Endothelial cell of umbilical vein (primary cell): Measurements from ENCODE around the gene RELN. TPM values are rescaled to one million over a fixed set of nuclear protein-coding genes. Genes with fewer than 3 reads are reported as not detected.

Source experiments
- BruUV-seq: library from RNA; stranded (reverse); fragments of 400-500 nt; replicated peaks from 2 replicates; lab custom pipeline; 2021; lab: Mats Ljungman, UMichigan
- CTCF ChIA-PET: fragments of 300-600, 350-600 bp; sonication (Branson Sonifier 250); formaldehyde crosslinking; loops from one replicate; lab custom pipeline; 2021; ENCODE audit warnings: antibody characterized with exemption, inconsistent platforms; lab: Charles Lee
- POLR2A ChIA-PET: fragments of 300-600, 350-600 bp; sonication (Branson Sonifier 250); formaldehyde crosslinking; loops from one replicate; lab custom pipeline; 2021; ENCODE audit warnings: antibody characterized with exemption, inconsistent platforms; lab: Charles Lee
- DNase-seq: peaks from one replicate; pipeline ENCODE4 v3.0.0-alpha.2; 2011; ENCODE audit warnings: low read depth, low spot score
- FAIRE-seq: peaks from 2 replicates; lab custom pipeline; 2011; peaks lifted over from hg19 to GRCh38; lab: Jason Lieb, UNC
- H2AFZ ChIP-seq: 2 replicates; pipeline ENCODE4 v1.6.0; 2012; ENCODE audit warnings: low read depth, low read length, control low read depth, inconsistent platforms
- H3K27ac ChIP-seq: 2 replicates; pipeline ENCODE4 v1.5.1; 2011; ENCODE audit warnings: low read depth, mild to moderate bottlenecking, control low read depth, low read length, moderate library complexity; ENCODE audit not compliant: insufficient read depth
- H3K27me3 ChIP-seq, 2 experiments: 2 replicates each; pipeline versions ENCODE4 v1.6.0 to v1.6.1; 2011; ENCODE audit warnings: low read length in 2 of 2, mixed read lengths in 1 of 2; ENCODE audit not compliant: control insufficient read depth in 2 of 2, insufficient read depth in 2 of 2
- H3K36me3 ChIP-seq, 2 experiments: 2 replicates in 1 of 2; 3 replicates in 1 of 2; pipeline ENCODE4 v1.5.1; 2011; ENCODE audit warnings: low read length in 2 of 2, mild to moderate bottlenecking in 1 of 2, moderate library complexity in 1 of 2; ENCODE audit not compliant: control insufficient read depth in 2 of 2, insufficient read depth in 2 of 2; ENCODE audit errors: extremely low read depth in 1 of 2
- H3K4me1 ChIP-seq: 3 replicates; pipeline ENCODE4 v1.5.1; 2011; ENCODE audit warnings: mild to moderate bottlenecking, low read length; ENCODE audit not compliant: control insufficient read depth, insufficient read depth; ENCODE audit errors: extremely low read depth
- H3K4me2 ChIP-seq: 2 replicates; pipeline ENCODE4 v1.6.1; 2011; ENCODE audit warnings: low read length, control low read depth, mixed read lengths; ENCODE audit not compliant: insufficient read depth
- H3K4me3 ChIP-seq, 3 experiments: fragments of 200-600 bp in 1 of 3; sonication (generic), shearing (Covaris generic) in 1 of 3; replicated peaks in 1 of 3; 2 replicates each; pipeline ENCODE4 v1.5.1; 2011 to 2016; ENCODE audit warnings: control low read depth in 3 of 3, low read length in 3 of 3, mild to moderate bottlenecking in 2 of 3, inconsistent platforms in 1 of 3, low read depth in 1 of 3, moderate library complexity in 1 of 3; ENCODE audit not compliant: insufficient read depth in 1 of 3
- H3K79me2 ChIP-seq: 2 replicates; pipeline ENCODE4 v1.6.0; 2012; ENCODE audit warnings: low read length, inconsistent platforms; ENCODE audit not compliant: control insufficient read depth, insufficient read depth
- H3K9ac ChIP-seq: replicated peaks from 2 replicates; pipeline ENCODE3; 2011; ENCODE audit warnings: low read length, control low read depth; ENCODE audit not compliant: insufficient read depth; ENCODE audit errors: extremely low read depth
- H3K9me1 ChIP-seq: replicated peaks from 3 replicates; pipeline ENCODE4 v1.6.0; 2011; ENCODE audit warnings: mild to moderate bottlenecking, low read length; ENCODE audit not compliant: control insufficient read depth, insufficient read depth; ENCODE audit errors: extremely low read depth
- H3K9me3 ChIP-seq: replicated peaks from 2 replicates; pipeline ENCODE4 v1.5.1; 2012; ENCODE audit warnings: low read length, inconsistent platforms; ENCODE audit not compliant: control insufficient read depth, insufficient read depth
- H4K20me1 ChIP-seq: replicated peaks from 2 replicates; pipeline ENCODE3; 2011; ENCODE audit warnings: mild to moderate bottlenecking, low read length; ENCODE audit not compliant: control insufficient read depth, insufficient read depth; ENCODE audit errors: extremely low read depth
- CTCF ChIP-seq, 2 donors: IDR thresholded peaks; 1 replicate in 1 of 2; 2 replicates in 1 of 2; pipeline ENCODE4 v1.5.1; 2011; ENCODE audit warnings: low read length in 2 of 2, mild to moderate bottlenecking in 2 of 2, moderate library complexity in 2 of 2, control low read depth in 1 of 2, inconsistent platforms in 1 of 2, low read depth in 1 of 2; ENCODE audit not compliant: insufficient read depth in 1 of 2; ENCODE audit errors: extremely low read depth in 1 of 2
- EZH2 ChIP-seq: IDR thresholded peaks from 2 replicates; pipeline ENCODE4 v1.6.1; 2012; ENCODE audit warnings: borderline replicate concordance, low read depth, mild to moderate bottlenecking, moderate library complexity, low read length, inconsistent platforms; ENCODE audit not compliant: severe bottlenecking
- FOS ChIP-seq: IDR thresholded peaks from 2 replicates; pipeline ENCODE4 v1.6.1; 2011; ENCODE audit warnings: mild to moderate bottlenecking, low read length, moderate library complexity, borderline replicate concordance; ENCODE audit not compliant: insufficient read depth
- GATA2 ChIP-seq: IDR thresholded peaks from 2 replicates; pipeline ENCODE4 v1.7.0; 2011; ENCODE audit warnings: low read depth, mild to moderate bottlenecking, moderate library complexity, mixed read lengths, low read length; ENCODE audit not compliant: insufficient read length, insufficient read depth
- JUN ChIP-seq: IDR thresholded peaks from 2 replicates; pipeline ENCODE4 v1.6.1; 2011; ENCODE audit warnings: borderline replicate concordance, low read depth; ENCODE audit not compliant: insufficient read length, insufficient read depth
- MYC ChIP-seq: IDR thresholded peaks from one replicate; pipeline ENCODE4 v1.6.1; 2011; ENCODE audit warnings: mild to moderate bottlenecking, low read depth, low read length
- POLR2A ChIP-seq: IDR thresholded peaks from 2 replicates; pipeline ENCODE4 v1.6.1; 2012; ENCODE audit warnings: low read depth, mild to moderate bottlenecking, control low read depth, low read length
- POLR2AphosphoS5 ChIP-seq: IDR thresholded peaks from 2 replicates; pipeline ENCODE4 v1.6.1; 2012; ENCODE audit warnings: low read depth, mild to moderate bottlenecking, control low read depth, low read length, moderate library complexity; ENCODE audit not compliant: insufficient read depth
- dilution Hi-C: fragments of 300-500 bp; cut with MboI; formaldehyde crosslinking; loops from one replicate; pipeline ENCODE4 v1.15.0; 2019; ENCODE audit warnings: low sequenced_read_pairs; ENCODE audit not compliant: extremely low pct_ligation_motif_present
- intact Hi-C: fragments of 100-400 bp; cut with micrococcal nuclease; formaldehyde crosslinking; loops from one replicate; pipeline ENCODE4 v1.10.0; 2022
- polyA plus RNA-seq, 4 experiments: library from polyadenylated mRNA; depleted of rRNA in 3 of 4; stranded (reverse) in 3 of 4; unstranded in 1 of 4; fragments of >200 nt; gene quantifications; 2 replicates each; pipeline versions ENCODE4 v1.2.1 to v1.2.3, GENCODE V29; 2011 to 2012; ENCODE audit warnings: missing spikeins in 1 of 4
- total RNA-seq: library from RNA; stranded (reverse); gene quantifications from 2 replicates; pipeline ENCODE4 v1.2.3, GENCODE V29; 2021
- TF ChIP-seq, protein P1 (sequence below): IDR thresholded peaks from 2 replicates; pipeline ENCODE4 v1.6.1; 2011; ENCODE audit not compliant: insufficient read depth, insufficient read length

RELN gene
- total and polyA plus RNA-seq, 2 donors (not counting 3 experiments of a cell fraction or from before 2014, with no cell fraction given) = 0.15 to 0.22 TPM

DNA sequence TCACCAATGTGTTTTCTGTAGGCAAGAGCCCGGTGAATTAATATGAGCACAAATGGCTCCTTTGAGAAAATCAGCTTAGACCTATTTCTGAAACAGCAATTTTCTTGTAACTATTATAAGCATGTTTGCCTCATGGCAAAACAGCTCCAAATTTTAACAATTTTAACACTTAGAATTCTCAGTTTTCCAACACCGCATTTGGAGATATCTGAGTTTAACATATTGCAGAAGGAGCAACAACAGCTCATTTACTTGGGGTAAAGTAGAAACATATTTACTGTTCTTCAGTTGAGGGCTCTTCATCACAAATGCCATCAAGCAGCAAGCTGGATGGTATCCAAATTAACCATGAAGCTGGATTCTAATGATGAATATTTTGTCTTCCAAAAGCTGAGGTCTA is 409.4 kb downstream of the RELN start:
- H3K9me1 ChIP-seq = no peaks in the 10 kb centered on the region
- H3K27ac ChIP-seq = no peak overlapping the region
- H3K4me3 ChIP-seq = no peak overlapping the region
- H3K4me1 ChIP-seq = no peaks in the 10 kb centered on the region
- H4K20me1 ChIP-seq = no peaks in the 10 kb centered on the region
- H3K9ac ChIP-seq = no peak overlapping the region
- BruUV-seq = no TSS peak
- no peak overlapping the region for H2AFZ ChIP-seq
- POLR2A ChIA-PET = interaction anchor here (0.6 kb wide), 1 partner anchor 347 kb away, joined by 4 read pairs; no protein-coding TSS in a partner anchor
- dilution Hi-C loops = no loop called here
- intact Hi-C loops = no loop called here
- no peaks in the 10 kb centered on the region for H3K79me2 ChIP-seq
- no peaks in the 10 kb centered on the region for H3K36me3 ChIP-seq
- no peaks in the 10 kb centered on the region for H3K9me3 ChIP-seq
- TF ChIP-seq EZH2 (no peak), FOS (no peak), GATA2 (no peak), MYC (no peak), CTCF (IDR thresholded peaks at IDR 0.05; ENCODE audit: extremely low read depth in 1 of 2, insufficient read depth in 1 of 2, low read depth in 1 of 2, low read length in 2 of 2) (no peak), POLR2AphosphoS5 (no peak), POLR2A (no peak), JUN (no peak)
- TF ChIP-seq, protein P1, sequence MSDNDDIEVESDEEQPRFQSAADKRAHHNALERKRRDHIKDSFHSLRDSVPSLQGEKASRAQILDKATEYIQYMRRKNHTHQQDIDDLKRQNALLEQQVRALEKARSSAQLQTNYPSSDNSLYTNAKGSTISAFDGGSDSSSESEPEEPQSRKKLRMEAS = no peak
- DNase-seq (no peak), FAIRE-seq (no peak)
- no peak overlapping the region for H3K4me2 ChIP-seq
- CTCF ChIA-PET = interaction anchor here (1.8 kb wide), 1 partner anchor 581 kb away, joined by 5 read pairs; no protein-coding TSS in a partner anchor
- H3K27me3 ChIP-seq = peaks cover 1 to 6% of the 10 kb centered on the region in 2 experiments
